NT2/D1 (cell line): ENCODE measurements around the gene PIK3C2B.
A peak's percentile ranks its signal among the peaks of the same experiment; 100 is the strongest.
"Not testable (repeated sequence)": the region's sequence is repeated elsewhere in the genome, so short reads cannot be mapped to it uniquely, and the experiment has no call there.

ENCODE experiments used
- DNase-seq: peaks from one replicate; pipeline ENCODE4 v3.0.0-alpha.2; 2011; ENCODE audit warnings: low read depth, low spot score
- H3K27me3 ChIP-seq: 2 replicates; pipeline ENCODE4 v1.6.0; 2011; ENCODE audit warnings: mild to moderate bottlenecking; ENCODE audit not compliant: insufficient read length, insufficient read depth
- H3K36me3 ChIP-seq: 2 replicates; pipeline ENCODE4 v1.6.1; 2011; ENCODE audit warnings: mild to moderate bottlenecking, low read length, mixed read lengths; ENCODE audit not compliant: insufficient read depth, insufficient read length
- H3K4me1 ChIP-seq: 2 replicates; pipeline ENCODE4 v1.5.1; 2011; ENCODE audit not compliant: insufficient read depth, insufficient read length
- H3K4me3 ChIP-seq: 2 replicates; pipeline ENCODE4 v1.5.1; 2011; ENCODE audit warnings: low read depth; ENCODE audit not compliant: insufficient read length
- H3K9ac ChIP-seq: 2 replicates; pipeline ENCODE4 v1.6.0; 2011; ENCODE audit warnings: low read depth; ENCODE audit not compliant: insufficient read length
- H3K9me3 ChIP-seq: 2 replicates; pipeline ENCODE4 v1.5.1; 2011; ENCODE audit warnings: mild to moderate bottlenecking, low read length; ENCODE audit not compliant: insufficient read depth
- SUZ12 ChIP-seq: IDR thresholded peaks from 2 replicates; pipeline ENCODE4 v1.6.1; 2011; ENCODE audit not compliant: insufficient read length, insufficient read depth; ENCODE audit errors: extremely low read depth
- YY1 ChIP-seq: IDR thresholded peaks from 2 replicates; pipeline ENCODE4 v1.6.1; 2011; ENCODE audit not compliant: insufficient read length, insufficient read depth
- ZNF274 ChIP-seq: IDR thresholded peaks from 2 replicates; pipeline ENCODE4 v1.6.1; 2011; ENCODE audit warnings: mild to moderate bottlenecking, low read depth, low read length

Gene PIK3C2B

GRCh38 chr1:204498981-204499380 is 4.4 kb upstream of the PIK3C2B start:
- no peak for DNase-seq
- peaks cover 12% of the 10 kb centered on the region for H3K9me3 ChIP-seq
- no peak overlapping the region for H3K9ac ChIP-seq
- H3K27me3 ChIP-seq: peaks cover 4% of the 10 kb centered on the region
- TF ChIP-seq YY1 (no peak), ZNF274 (no peak), SUZ12 (no peak)
- H3K4me3 ChIP-seq: no peak overlapping the region
- no peaks in the 10 kb centered on the region for H3K36me3 ChIP-seq
- no peaks in the 10 kb centered on the region for H3K4me1 ChIP-seq

DNA sequence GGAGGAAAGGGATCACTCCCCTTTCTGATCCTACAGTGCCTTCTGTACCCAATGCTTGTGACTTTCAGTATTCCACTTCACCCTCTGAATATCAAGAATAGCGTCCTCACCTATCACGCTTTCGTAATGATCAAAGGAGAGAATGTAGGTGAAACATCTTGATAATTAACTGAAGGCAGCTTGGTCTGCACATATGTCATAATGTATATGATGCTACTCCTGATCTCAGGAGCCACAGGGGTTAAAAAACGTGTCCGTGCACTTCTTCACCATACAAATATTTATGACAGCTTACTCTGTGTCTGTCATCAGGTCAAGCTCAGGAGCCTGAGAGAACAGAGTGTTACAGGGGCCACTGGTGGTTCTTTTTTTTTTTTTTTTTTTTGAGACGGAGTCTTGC is 1.2 kb upstream of the PIK3C2B start:
- DNase-seq: no peak
- no peaks in the 10 kb centered on the region for H3K36me3 ChIP-seq
- TF ChIP-seq ZNF274 (no peak), YY1 (no peak), SUZ12 (no peak)
- peaks cover 12% of the 10 kb centered on the region for H3K9me3 ChIP-seq
- no peak overlapping the region for H3K9ac ChIP-seq
- H3K4me3 ChIP-seq: no peak overlapping the region
- H3K27me3 ChIP-seq: peaks cover 4% of the 10 kb centered on the region
- H3K4me1 ChIP-seq: peaks cover 6% of the 10 kb centered on the region

GRCh38 chr1:204495078-204495753 is 611 bp upstream of the PIK3C2B start:
- peak; percentile 15 for DNase-seq
- no peaks in the 10 kb centered on the region for H3K36me3 ChIP-seq

GRCh38 chr1:204493984-204494280 is 673 bp downstream of the PIK3C2B start:
- peaks cover 4% of the 10 kb centered on the region for H3K27me3 ChIP-seq
- H3K4me1 ChIP-seq: peaks cover 6% of the 10 kb centered on the region

More at GRCh38 chr1:204495078-204495753, 611 bp upstream of the PIK3C2B start:
- TF ChIP-seq YY1: no peak
- TF ChIP-seq ZNF274: no peak
- TF ChIP-seq SUZ12: no peak
- Histone ChIP-seq H3K9me3 (peaks cover 7% of the 10 kb centered on the region), H3K4me3 (peak overlapping the region; percentile 90), H3K9ac (peak overlapping the region; percentile 96), H3K4me1 (peaks cover 6% of the 10 kb centered on the region), H3K27me3 (peaks cover 4% of the 10 kb centered on the region)

GRCh38 chr1:204493145-204493983 is 1.2 kb downstream of the PIK3C2B start:
- Histone ChIP-seq H3K9me3 (no peaks in the 10 kb centered on the region), H3K36me3 (no peaks in the 10 kb centered on the region), H3K4me3 (peak overlapping the region; percentile 90), H3K4me1 (peaks cover 6% of the 10 kb centered on the region), H3K9ac (peak overlapping the region; percentile 96), H3K27me3 (peaks cover 4% of the 10 kb centered on the region)
- no peak for DNase-seq
- TF ChIP-seq YY1 (no peak), ZNF274 (no peak), SUZ12 (no peak)

More at GRCh38 chr1:204493984-204494280, 673 bp downstream of the PIK3C2B start:
- peak overlapping the region; percentile 90 for H3K4me3 ChIP-seq
- H3K9me3 ChIP-seq: no peaks in the 10 kb centered on the region
- peak overlapping the region; percentile 96 for H3K9ac ChIP-seq
- no peak for TF ChIP-seq SUZ12
- TF ChIP-seq YY1: no peak
- no peak for TF ChIP-seq ZNF274
- DNase-seq: peak; percentile 25
- H3K36me3 ChIP-seq: no peaks in the 10 kb centered on the region

DNA sequence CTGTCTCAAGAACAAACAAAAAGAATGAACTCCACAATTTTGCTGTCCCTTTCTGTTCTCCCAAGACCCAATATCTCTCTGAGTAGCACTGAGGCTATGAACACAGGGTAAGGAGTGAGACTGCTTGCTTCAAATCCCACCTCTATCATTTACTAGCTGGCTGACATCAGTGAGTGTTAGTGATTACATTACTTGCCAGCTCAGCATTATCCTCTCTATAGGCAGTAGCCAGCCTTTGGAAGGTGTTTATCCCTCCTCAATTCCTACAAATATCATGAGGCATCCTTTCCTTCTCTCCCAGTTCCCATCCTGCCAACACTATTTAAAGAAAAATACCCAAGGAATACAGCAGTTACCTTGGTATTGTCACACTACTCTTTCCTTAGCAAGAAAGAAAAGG is 3.0 kb downstream of the PIK3C2B start:
- Histone ChIP-seq H3K9me3 (no peaks in the 10 kb centered on the region), H3K27me3 (peaks cover 4% of the 10 kb centered on the region), H3K36me3 (no peaks in the 10 kb centered on the region), H3K9ac (no peak overlapping the region), H3K4me1 (peaks cover 6% of the 10 kb centered on the region), H3K4me3 (no peak overlapping the region)
- no peak for DNase-seq
- no peak for TF ChIP-seq SUZ12
- no peak for TF ChIP-seq YY1
- TF ChIP-seq ZNF274: no peak

DNA sequence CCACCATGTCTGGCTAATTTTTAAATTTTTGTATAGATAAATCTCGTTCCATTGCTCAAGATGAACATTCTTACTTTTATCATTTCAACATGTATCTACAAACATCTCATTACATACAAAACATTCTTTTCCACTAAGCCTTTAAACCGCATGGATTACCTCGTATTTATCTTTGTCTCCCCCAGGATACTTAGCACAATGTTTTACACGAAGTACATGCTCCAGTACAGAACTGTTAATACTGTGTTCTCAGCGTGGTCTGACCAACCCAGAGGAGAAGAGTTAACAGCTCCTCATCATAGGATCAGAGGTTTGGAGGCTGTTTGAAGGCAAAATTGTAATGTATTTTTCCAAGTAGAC is 7.4 kb downstream of the PIK3C2B start:
- TF ChIP-seq SUZ12 (no peak), ZNF274 (no peak), YY1 (no peak)
- peaks cover 5% of the 10 kb centered on the region for H3K4me1 ChIP-seq
- DNase-seq: no peak

GRCh38 chr1:204486513-204487255 is 7.9 kb downstream of the PIK3C2B start:
- H3K9ac ChIP-seq, H3K27me3 ChIP-seq, DNase-seq, H3K4me3 ChIP-seq, H3K36me3 ChIP-seq, H3K9me3 ChIP-seq: not testable (repeated sequence)
- peaks cover 10% of the 10 kb centered on the region for H3K4me1 ChIP-seq

More for the DNA sequence above, 7.4 kb downstream of the PIK3C2B start:
- Histone ChIP-seq H3K9me3 (no peaks in the 10 kb centered on the region), H3K36me3 (no peaks in the 10 kb centered on the region), H3K27me3 (no peaks in the 10 kb centered on the region), H3K4me3 (no peak overlapping the region), H3K9ac (no peak overlapping the region)
